HG02938 (cell line): ENCODE data around the gene GLUD1.
A peak's percentile ranks its signal among the peaks of the same experiment; 100 is the strongest.
"Not testable (repeated sequence)": the region's sequence is repeated elsewhere in the genome, so short reads cannot be mapped to it uniquely, and the experiment has no call there.

Source experiments
- ATAC-seq: cut with Tn5 transposase; IDR thresholded peaks from one replicate; pipeline ENCODE4 v1.9.1; 2021; ENCODE audit warnings: mild to moderate bottlenecking, moderate library complexity; ENCODE audit not compliant: unreplicated experiment

Gene GLUD1

DNA sequence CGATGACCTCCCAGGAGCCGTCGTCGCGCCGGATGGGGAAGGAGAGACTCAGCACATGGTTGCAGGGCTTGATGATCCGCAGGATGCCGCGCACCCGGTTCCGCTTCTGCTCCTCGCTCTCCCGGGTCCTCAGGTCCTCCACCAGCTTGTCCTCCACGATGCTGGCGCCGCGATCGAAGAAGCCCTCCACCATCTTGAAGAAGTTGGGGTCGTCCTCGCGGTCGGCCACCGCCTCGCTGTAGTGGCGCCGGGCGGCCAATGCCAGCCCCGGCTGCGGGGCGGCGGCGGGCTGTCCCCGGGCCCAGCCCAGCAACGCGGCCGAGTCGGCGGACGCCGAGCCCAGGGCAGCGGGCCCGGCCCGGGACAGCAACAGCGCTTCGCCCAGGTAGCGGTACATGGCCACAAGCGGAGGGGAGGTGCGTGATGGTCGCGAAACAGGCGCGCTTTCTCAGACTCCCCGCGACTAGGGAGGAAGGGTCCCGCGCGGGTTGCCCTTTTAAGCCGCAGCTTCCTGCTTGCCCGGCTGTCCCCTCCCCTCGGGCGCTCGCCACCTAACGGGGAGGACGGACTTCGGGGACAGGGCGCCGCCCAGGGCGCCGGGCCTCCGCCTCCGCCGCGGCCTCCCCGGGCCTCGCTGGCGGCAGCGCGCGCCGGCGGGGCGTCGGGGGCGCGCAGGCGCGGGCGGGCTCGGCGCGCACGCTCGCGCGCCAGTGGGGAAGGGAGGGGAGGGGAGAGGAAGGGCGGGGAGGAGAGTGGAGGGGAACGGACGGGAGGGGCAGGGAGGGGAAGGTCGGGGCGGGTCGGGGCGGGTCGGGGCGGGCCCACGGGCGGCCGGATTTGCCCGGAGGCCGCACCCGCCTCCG lies at the start of gene GLUD1, which contains the start of gene SHLD2:
Gene GLUD1, minus strand, starts transcription at position 471 of the 863 bp plus-strand sequence. Its CDS starts 74 bp downstream, at position 397.
Gene SHLD2, plus strand, starts transcription at position 834 of the 863 bp plus-strand sequence. CDS start 56,149 bp downstream, outside the sequence.
- ATAC-seq, result peak; percentile 47

DNA sequence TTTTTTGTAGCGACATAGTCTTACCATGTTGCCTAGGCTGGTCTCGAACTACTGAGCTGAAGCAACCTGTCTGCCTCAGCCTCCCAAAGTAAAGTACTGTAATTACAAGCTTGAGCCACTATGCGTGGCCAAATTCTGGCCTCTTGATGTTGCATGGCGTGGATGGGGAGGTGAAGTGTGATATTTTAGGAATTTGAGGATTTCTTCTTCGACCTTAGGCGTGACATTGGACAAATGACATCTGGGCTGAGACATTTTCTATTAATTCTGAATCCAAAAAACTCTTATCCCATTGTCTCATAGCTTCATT lies 48.4 kb upstream of the GLUD1 start:
- not testable (repeated sequence) for ATAC-seq

DNA sequence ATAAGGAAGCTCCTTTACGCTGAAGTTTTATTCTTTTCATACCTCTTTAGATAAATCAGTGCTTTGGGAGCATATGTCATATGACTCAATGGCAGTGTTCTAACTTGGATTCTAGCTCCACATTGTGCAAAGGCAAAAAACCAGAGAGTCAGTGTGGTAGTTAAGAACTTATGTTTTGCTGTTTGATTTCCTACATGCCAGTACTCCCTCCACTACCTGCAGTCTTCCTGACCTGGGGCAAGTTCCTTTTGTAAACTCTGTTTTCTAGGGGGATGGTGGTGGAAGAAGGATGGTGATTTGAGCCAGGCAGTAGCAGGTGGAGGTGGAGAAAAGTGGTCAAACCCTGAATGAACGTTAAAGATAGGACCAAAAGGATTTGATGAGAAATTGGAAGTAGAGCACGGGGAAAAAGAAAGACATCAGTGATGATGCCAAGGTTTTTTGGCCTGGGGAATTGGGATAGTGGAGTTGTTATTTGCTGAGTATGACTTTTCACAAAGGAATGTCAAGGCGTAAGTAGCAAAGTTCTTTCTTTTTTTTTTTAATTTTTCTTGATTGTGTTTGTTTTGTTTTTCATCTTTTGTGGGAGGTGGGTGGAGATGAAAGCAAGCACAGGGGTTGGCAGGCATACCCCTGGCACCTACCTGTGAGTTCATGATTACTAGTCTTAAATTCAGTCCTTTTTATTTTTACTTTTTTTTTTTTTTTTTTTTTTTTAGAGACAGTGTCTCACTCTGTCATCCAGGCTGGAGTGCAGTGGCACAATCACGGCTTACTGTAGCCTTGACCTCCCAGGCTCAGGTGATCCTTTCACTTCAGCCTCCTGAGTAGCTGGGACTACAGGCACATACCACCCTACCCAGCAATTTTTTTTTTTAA lies 47.8 kb upstream of the GLUD1 start:
- not testable (repeated sequence) for ATAC-seq

DNA sequence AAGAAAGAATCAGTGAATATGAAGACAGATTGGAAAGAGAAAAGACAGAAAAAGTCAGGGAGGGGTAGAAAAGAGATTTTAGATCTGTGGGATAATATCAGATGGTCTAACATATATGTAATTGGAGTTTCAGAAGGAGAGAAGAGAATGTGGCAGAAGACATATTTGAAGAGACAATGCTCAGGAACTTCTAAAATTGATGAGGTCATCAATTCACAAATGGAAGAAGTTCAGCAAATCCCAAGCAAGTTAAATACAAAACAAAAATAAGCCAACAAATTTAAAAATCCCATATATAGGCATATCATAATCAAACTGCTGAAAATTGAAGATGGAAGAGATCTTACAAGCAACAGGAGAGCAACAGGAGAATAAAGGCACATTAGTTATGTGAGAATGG lies 42.8 kb upstream of the GLUD1 start:
- not testable (repeated sequence) for ATAC-seq

DNA sequence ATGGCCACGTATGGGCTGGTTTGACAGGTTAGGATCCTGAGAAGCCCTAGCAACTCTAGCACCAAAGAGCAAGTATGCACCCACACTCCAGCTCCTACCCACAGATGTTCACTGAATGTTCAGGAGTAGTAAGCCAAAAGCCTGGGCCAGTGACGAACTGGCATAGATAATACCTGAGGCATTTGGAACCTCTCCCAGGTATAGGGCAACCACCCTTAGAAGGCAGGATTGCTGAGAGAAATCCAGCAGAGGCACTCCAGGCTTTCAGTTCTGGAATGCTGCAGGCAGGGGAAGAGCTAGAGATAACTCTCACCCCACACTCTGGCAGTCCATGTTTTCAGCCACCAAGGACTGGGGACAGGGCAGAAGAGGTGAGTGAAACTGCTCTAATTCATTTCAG lies 39.8 kb upstream of the GLUD1 start:
- not testable (repeated sequence) for ATAC-seq

DNA sequence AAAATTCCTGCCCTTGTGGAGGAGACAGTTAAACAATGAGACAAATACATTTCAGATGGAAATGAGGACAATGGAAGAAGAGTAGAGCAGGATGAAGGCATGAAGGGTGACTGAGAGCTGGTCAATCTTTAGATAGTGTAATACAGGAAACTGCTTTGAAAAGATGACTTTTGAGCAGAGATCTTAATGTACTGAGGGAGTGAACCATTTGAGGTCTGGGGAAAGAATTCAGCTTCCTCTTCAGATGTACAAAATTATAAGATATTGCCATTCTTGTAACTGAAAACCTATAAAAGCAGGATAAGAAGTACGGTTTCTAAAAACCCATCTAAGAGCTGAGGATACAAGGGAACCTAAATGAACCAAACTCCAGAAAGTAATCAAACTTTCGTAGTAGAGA lies 39.3 kb upstream of the GLUD1 start:
- not testable (repeated sequence) for ATAC-seq

DNA sequence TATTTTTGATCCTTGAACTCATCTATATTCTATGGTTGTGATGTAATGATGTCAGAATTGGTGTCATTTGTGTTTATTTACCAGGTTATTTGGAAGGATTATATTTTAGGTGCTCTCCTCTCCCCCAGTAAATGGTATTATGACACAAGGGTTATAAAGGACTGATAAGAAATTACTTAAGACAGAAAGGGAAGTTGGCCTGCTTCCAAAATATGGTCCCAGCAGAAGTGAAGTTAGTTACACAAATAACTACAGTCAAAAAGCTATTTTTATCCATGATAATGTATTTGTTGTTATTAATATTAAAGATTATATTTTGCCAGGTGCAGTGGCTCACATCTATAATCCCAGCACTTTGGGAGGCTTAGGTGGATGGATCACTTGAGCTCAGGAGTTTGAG lies 37.5 kb upstream of the GLUD1 start:
- ATAC-seq, result not testable (repeated sequence)

DNA sequence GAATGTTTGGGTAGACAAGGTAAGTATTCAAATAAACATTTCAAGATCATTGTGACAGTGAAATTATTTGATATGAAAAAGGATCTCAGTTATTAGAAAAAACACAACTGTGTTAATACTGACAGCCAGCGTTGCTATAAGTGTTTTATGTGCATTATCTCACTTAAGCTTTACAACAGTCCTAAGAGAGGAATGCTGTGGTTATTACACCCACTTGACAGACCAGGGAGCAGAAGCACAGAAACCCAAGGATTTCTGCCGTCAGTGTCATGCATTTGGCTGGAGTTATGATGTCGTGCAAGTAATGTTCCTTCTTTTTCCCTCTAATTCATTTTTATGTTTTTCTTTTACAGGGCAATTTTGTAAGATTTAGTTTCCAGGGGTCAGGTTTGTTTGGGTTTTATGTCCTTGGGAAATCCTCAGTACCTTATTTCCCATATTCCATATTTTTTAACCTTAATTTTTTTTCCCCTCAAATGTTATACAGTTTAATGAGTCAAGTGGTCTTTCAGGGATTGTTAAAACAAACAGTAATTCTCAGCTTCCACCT lies 33.0 kb upstream of the GLUD1 start:
- not testable (repeated sequence) for ATAC-seq

DNA sequence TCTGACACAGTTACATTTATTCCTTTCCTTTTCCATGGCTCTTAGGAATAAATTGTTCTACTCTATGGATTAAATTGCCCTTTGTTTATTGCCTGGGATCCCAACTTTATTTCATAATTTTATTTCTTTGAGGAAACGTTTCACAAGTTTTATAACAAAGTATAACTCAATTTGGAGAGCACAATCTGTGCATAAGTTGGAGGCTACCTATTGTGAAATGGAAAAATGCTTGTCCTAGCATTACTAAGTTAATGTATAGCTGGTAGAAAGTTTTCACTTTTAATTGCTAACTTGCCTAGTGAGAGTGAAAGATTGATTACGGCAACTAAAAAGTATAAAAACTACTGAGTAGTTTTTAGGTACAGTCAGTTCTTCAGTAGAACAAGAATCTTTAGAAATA lies 32.4 kb upstream of the GLUD1 start:
- ATAC-seq, result not testable (repeated sequence)

DNA sequence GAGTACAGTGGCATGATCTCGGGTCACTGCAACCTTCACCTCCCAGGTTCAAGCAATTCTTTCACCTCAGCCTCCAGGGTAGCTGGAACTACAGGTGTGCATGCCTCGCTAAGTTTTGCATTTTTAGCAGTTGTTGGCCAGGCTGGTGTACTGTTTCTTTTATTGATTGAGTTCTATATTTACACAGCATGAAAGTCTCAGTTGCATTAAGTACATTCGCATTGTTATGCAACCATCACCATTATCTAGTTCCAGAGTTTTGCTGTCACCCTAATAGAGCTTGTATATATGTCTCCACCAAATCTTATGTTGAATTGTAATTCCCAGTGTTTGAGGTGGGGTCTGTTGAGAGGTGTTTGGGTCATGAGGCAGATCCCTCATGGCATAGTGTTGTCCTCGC lies 28.7 kb upstream of the GLUD1 start:
- not testable (repeated sequence) for ATAC-seq

DNA sequence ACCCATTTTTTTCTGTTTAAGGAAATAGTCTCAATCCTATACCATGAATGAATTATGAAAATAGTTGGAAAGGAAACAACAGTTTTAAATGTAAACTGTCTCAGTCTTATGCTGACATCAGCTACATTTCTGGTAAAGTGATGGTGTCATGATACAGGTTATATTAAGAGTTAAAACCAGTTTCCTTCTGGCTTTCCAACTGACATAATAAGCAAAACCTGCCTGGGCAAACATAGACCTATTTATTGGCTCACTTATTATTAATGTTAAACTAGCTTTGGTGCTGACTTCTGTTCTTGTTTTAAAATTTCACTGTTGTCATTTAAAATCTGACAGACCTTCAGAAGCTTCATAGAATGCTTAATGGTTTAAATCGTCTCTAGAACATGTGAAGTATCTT lies 24.4 kb upstream of the GLUD1 start:
- not testable (repeated sequence) for ATAC-seq

DNA sequence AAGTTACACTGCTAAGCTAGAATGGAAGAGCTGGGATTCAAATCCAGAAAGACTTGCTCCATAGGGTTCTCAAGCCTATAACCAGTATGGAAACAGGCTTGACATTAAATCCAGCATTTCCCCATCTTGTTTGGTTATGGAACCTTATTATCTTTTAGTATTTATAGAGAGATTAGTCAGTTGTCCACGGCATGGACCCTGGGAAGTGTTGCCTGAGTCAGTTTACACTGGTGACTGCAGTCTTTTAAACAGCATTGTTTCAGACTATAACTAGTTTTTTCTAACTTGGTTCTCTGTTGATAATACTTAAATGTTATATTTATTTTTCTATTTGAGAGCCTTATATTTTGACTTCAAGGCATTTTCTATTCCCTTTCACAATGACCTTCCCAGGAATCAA lies 23.5 kb upstream of the GLUD1 start:
- ATAC-seq, result not testable (repeated sequence)

DNA sequence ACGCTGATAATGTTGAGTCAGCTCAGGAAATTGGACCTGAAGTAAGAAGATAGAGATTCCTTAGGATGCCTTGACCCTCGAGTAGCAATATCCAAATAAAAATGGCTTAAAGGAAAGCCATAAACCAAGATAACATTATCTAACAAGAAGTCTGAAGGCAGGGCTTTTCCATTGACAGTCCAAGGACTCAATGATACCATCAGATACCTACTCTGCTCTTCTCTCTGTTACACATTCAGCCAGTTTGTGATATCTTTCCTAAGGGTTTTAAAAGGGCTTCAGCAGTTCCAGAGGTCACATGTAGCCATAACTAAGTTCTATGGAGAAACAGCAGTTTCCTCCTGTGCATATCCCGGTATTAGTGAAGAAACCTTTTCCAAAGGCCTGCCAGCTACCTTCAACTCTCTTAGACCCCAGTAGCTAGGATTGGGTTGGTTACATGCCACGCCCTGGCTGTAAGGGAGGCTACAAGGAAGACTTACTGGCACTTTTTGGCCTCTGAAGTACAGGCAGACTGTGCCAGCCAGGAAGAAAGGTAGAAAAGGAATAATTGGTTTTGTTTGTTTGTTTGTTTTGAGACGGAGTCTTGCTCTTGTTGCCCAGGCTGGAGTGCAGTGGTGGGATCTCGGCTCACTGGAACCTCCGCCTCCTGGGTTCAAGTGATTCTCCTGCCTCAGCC lies 10.9 kb upstream of the GLUD1 start:
- ATAC-seq, result no peak

DNA sequence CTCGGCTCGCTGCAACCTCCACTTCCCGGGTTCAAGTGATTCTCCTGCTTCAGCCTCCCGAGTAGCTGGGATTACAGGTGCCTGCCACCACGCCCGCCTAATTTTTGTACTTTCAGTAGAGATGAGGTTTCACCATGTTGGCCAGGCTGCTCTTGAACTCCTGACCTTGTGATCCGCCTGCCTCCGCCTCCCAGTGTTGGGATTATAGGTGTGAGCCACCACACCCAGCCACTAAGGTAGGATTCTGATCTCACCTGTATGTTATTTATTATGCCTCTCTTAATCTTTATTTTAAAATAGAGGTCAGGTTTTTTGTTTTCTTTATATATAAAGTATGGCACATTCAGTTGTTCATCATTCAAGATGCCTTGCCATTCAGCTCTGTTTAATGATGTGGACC lies 10.1 kb upstream of the GLUD1 start:
- ATAC-seq, result not testable (repeated sequence)

DNA sequence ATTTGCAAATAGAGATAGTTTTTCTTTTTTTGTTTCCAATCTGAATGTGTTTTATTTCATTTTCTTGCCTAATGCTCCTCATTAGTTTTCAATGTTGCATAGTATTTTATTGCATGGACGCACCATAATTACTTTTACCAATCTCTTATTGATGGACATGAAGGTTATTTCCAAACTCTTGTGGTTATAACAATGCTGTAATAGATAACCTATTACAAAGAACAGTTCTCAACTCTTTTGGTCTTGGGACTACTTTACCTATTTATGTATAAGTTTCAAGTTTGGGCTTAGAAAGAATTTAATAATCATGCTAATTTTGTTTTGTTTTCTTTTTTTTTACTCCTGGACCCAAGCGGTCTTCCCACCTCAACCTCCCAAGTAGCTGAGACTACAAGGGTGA lies 7.4 kb upstream of the GLUD1 start:
- no peak for ATAC-seq

DNA sequence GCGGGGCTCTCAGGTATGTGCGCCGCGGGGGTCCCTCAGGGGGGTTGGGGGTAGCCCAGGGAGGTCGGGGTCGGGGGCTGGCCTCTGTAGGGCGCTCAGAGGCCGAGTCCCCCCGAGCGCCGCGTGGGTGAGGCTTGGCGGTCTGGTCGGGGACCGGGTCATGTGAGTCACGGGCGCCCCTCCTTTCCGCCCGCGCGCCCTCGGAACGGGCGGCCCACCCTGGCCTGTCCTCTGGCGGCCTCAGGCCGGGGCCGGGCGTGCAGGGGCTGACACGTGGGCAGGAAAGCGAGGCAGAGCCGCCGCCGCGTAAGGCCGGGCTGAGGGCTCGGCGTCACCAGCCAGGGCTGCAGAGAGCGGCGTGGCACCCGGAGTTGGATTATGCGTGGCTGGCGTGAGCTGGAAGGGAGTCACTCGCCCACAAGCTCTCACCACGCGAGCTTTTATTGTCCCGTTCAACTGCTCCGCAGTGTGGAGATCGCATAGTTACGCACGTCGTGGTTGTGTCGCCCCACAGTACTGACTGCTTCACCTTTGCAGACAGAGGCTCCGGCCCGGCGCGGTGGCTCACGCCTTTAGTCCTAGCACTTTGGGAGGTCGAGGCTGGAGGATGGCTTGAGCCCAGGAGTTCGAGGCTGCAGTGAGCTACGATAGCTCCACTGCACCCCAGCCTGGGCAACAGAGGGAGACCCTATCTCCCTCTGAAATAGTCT lies 748 bp upstream of the GLUD1 start:
- ATAC-seq, result peak; percentile 54

DNA sequence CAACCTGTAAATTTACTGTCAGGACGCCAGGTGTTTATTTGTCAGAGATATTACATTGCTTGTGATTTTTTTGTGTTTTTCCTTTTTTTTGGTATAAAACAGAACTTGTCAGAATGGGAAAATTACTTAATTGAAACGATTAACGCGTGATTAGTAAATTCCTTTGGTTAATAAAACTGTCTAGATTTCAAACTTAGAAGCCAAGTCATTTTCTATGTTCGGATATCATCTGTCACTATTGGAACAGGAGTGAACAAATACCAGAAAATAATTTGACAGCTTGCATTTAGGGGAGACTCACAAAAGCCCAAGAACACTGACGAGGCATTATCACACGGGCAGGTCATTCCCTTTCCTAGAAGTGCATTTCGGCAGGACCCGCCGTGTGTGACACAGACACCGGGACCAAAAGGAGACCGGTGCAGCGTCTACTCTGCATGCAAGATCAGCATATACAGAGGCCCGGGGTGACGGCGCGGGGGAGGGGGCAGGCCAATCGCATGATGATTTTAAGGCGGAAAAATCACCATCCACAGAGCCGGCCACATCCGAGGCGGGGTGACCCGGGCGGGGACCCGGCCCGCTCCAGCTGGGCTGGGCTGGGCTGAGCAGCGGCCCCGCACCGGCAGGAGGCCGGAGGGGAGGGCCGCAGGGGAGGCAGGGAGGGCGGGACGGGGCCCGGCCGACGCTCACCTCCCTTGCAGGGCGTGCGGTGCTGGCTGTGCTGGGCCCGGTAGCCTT lies 841 bp downstream of the GLUD1 start:
- ATAC-seq, result peak; percentile 23

DNA sequence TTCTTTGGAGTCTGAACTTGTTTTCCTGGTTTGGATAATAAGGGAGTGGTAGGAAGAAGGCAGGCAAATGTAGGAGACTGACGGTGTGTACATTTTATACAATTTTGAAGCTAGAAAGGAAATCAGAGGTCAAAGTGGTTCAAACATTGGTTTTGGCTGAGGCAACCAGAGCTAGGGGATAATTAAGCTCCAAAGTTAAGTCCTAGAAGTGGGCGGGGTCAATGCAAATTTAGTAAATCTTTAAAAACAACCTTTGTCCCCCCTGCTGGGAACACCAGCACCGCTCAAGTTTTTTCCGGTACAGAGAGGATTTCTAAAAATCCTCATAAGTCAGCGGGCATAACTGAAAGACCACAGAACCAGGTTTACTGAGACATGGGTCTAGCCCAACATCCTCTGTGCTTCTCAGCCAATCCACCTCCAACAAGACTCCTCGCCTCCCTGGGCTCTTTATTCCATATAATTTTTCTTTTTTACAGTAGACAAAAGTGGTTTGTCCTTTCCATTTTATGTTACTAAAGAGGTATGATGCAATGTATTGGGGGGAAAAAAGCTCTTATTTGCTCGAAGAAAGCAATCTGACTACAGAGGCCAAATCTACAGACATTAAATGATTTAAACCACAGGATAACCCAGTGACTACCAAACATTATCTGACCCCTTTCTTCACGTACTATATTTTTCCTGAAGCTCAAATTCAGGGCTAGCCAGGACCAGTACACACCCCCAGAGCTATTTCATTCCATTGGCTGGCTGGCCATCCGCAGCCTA lies 1.6 kb downstream of the GLUD1 start:
- ATAC-seq, result no peak

DNA sequence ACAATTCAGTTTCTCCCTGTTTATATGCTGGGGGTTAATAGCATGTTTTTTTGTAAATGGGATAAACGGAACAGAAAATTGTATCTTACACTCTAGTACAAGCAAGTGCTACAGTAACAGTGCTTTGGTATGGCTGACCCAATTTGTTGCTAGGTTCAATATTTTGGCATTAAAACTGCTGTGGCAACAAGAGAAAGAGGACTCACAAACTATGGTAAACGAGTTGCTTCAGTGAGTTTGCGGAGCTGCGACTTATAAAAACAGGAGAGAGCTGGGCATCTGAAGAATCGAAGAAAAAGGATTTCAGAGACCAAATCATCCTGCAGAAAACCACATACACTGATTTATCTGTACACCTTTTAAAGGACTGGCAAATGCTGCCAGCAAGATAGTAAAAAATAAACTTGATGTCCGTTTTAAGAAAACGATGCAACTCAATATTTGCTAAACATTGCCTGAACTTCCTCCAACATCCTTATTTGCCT lies 2.2 kb downstream of the GLUD1 start:
- no peak for ATAC-seq
